ENCODE measurements around the gene WTAP.

DNA sequence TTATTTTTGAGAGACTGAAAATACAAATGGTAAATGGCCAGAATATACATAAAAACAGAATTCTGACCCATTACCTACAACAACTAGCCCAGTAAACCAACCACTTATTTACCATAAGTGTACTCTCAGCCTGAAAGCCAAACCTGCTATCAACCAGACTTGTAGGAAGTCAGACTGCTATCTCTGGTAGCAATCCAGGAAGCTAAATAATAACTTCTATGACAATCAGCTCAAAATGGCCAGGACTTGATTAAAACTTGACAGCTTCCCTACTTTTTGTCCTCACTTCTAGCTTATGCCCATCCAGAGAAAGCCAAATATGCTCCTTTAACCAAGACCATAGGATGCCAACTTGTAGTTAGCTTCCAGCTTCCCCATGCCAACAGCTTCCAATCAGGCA, 4.7 kb upstream of the WTAP start:
- TF ChIP-seq, protein P1, sequence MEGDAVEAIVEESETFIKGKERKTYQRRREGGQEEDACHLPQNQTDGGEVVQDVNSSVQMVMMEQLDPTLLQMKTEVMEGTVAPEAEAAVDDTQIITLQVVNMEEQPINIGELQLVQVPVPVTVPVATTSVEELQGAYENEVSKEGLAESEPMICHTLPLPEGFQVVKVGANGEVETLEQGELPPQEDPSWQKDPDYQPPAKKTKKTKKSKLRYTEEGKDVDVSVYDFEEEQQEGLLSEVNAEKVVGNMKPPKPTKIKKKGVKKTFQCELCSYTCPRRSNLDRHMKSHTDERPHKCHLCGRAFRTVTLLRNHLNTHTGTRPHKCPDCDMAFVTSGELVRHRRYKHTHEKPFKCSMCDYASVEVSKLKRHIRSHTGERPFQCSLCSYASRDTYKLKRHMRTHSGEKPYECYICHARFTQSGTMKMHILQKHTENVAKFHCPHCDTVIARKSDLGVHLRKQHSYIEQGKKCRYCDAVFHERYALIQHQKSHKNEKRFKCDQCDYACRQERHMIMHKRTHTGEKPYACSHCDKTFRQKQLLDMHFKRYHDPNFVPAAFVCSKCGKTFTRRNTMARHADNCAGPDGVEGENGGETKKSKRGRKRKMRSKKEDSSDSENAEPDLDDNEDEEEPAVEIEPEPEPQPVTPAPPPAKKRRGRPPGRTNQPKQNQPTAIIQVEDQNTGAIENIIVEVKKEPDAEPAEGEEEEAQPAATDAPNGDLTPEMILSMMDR (IDR thresholded peaks at IDR 0.05): no peak
- TF ChIP-seq POLR2AphosphoS5 (IDR thresholded peaks at IDR 0.05): no peak
- no peak for TF ChIP-seq POLR2A (IDR thresholded peaks at IDR 0.05)

Measured in transverse colon (tissue), 4 donors.